ENCODE data around the gene ACTR3C. TPM values are rescaled to one million over a fixed set of nuclear protein-coding genes. Genes with fewer than 3 reads are reported as not detected.
"Not testable (repeated sequence)": the region's sequence is repeated elsewhere in the genome, so short reads cannot be mapped to it uniquely, and the experiment has no call there.

The ACTR3C gene
- total RNA-seq, 2 experiments from 2014 or later: 3.2 to 4.7 TPM

GRCh38 chr7:150205866-150206265, 117.5 kb downstream of the ACTR3C start:
- ATAC-seq; H3K36me3 Mint-ChIP-seq (ENCODE audit: low read depth); CTCF ChIA-PET; H3K27me3 Mint-ChIP-seq; POLR2A ChIA-PET; intact Hi-C loops (cut with DNase I, micrococcal nuclease); H3K4me3 Mint-ChIP-seq; DNase-seq; H3K27ac Mint-ChIP-seq; H3K4me1 Mint-ChIP-seq; H3K9me3 Mint-ChIP-seq (ENCODE audit: low read depth): not testable (repeated sequence)

- H3K4me3 Mint-ChIP-seq; H3K36me3 Mint-ChIP-seq (ENCODE audit: low read depth); CTCF ChIA-PET; H3K27me3 Mint-ChIP-seq; ATAC-seq; H3K4me1 Mint-ChIP-seq; DNase-seq; intact Hi-C loops (cut with DNase I, micrococcal nuclease); POLR2A ChIA-PET; H3K27ac Mint-ChIP-seq; H3K9me3 Mint-ChIP-seq (ENCODE audit: low read depth): not testable (repeated sequence)
Measured at GRCh38 chr7:150204577-150204976, 118.8 kb downstream of the ACTR3C start.

GRCh38 chr7:150202894-150203293, 120.5 kb downstream of the ACTR3C start:
- ATAC-seq: peak; percentile 70
- H3K4me1 Mint-ChIP-seq, H3K27ac Mint-ChIP-seq: not testable (repeated sequence)

More at GRCh38 chr7:150202894-150203293, 120.5 kb downstream of the ACTR3C start:
- H3K27me3 Mint-ChIP-seq; POLR2A ChIA-PET; H3K4me3 Mint-ChIP-seq; H3K9me3 Mint-ChIP-seq (ENCODE audit: low read depth); intact Hi-C loops (cut with DNase I, micrococcal nuclease); DNase-seq; H3K36me3 Mint-ChIP-seq (ENCODE audit: low read depth); CTCF ChIA-PET: not testable (repeated sequence)

Other genes starting within 250 kb of the ACTR3C start
- gene LRRC61, start 190 bp downstream of the ACTR3C start, total RNA-seq: 10 to 100 TPM; 13.0 to 17.4 TPM
- gene RARRES2, start 18.1 kb upstream of the ACTR3C start, total RNA-seq: not detected
- gene REPIN1, start 45.3 kb upstream of the ACTR3C start, total RNA-seq: 10 to 100 TPM; 48.2 to 55.6 TPM
- 1 to 10 TPM; 3.9 to 5.1 TPM for gene ZNF775, start 55.8 kb upstream of the ACTR3C start, total RNA-seq
- 1 to 10 TPM; 7.7 to 9.6 TPM for gene GIMAP8, start 127.1 kb upstream of the ACTR3C start, total RNA-seq
- gene GIMAP7, start 191.3 kb upstream of the ACTR3C start, total RNA-seq: 10 to 100 TPM; 34.5 to 36.9 TPM
- 100 to 1,000 TPM; 109 to 135 TPM for gene GIMAP4, start 243.8 kb upstream of the ACTR3C start, total RNA-seq